HepG2 (cell line): ENCODE results near the gene GNB1. TPM values are rescaled to one million over a fixed set of nuclear protein-coding genes. Genes with fewer than 3 reads are reported as not detected.
A peak's percentile ranks its signal among the peaks of the same experiment; 100 is the strongest.

Experiments
- ATAC-seq: fragments of 200-7000 bp; cut with Tn5 transposase; 3 replicates; pipeline ENCODE4 v1.9.1; 2020; ENCODE audit warnings: mild to moderate bottlenecking, moderate library complexity
- BruUV-seq: library from RNA; stranded (reverse); fragments of 400-500 nt; replicated peaks from 2 replicates; lab custom pipeline; 2021; lab: Mats Ljungman, UMichigan
- CTCF ChIA-PET: fragments of 300-600 bp; formaldehyde crosslinking; extraction: SDS; loops from one replicate; lab custom pipeline; 2021; ENCODE audit warnings: low total read pairs, inconsistent platforms, low intra/inter-chr PET ratio; lab: Yijun Ruan, JAX
- POLR2A ChIA-PET: fragments of 350-600 bp; sonication (Branson Sonifier 250); formaldehyde crosslinking; loops from one replicate; lab custom pipeline; 2020; ENCODE audit warnings: antibody characterized with exemption, inconsistent platforms; lab: Yijun Ruan, JAX
- DNase-seq: peaks from one replicate; pipeline ENCODE4 v3.0.0-alpha.2; 2015; ENCODE audit warnings: low spot score
- FAIRE-seq: peaks from 3 replicates; lab custom pipeline; 2011; peaks lifted over from hg19 to GRCh38; lab: Jason Lieb, UNC
- H2AFZ ChIP-seq: one replicate; pipeline ENCODE4 v1.6.1; 2011; ENCODE audit warnings: low read length, inconsistent platforms
- H3K27ac ChIP-seq: fragments of 300-600 bp; 3 replicates; pipeline ENCODE4 v1.8.0; 2011; ENCODE audit warnings: mixed run types, mild to moderate bottlenecking, mixed read lengths, low read length, inconsistent platforms; ENCODE audit not compliant: insufficient read depth; ENCODE audit errors: extremely low read length
- H3K27me3 ChIP-seq, 2 experiments: fragments of 200-600 bp in 1 of 2; 2 replicates in 1 of 2; 3 replicates in 1 of 2; pipeline versions ENCODE4 v1.6.0 to v1.8.0; 2011; ENCODE audit warnings: low read length in 2 of 2, mild to moderate bottlenecking in 2 of 2, moderate library complexity in 2 of 2, inconsistent platforms in 1 of 2; ENCODE audit not compliant: insufficient read depth in 2 of 2, control insufficient read depth in 1 of 2
- H3K36me3 ChIP-seq, 2 experiments: fragments of 200-600 bp in 1 of 2; replicated peaks in 1 of 2; 2 replicates in 1 of 2; 3 replicates in 1 of 2; pipeline versions ENCODE4 v1.5.1 to v1.8.0; 2011; ENCODE audit warnings: low read length in 2 of 2, inconsistent platforms in 1 of 2; ENCODE audit not compliant: insufficient read depth in 2 of 2, control insufficient read depth in 1 of 2
- H3K4me1 ChIP-seq: 2 replicates; pipeline ENCODE4 v1.5.1; 2012; ENCODE audit warnings: low read length, inconsistent platforms; ENCODE audit not compliant: insufficient read depth
- H3K4me2 ChIP-seq: 2 replicates; pipeline ENCODE4 v1.6.0; 2011; ENCODE audit warnings: low read depth, low read length, inconsistent platforms
- H3K4me3 ChIP-seq, 3 experiments: fragments of 200-600 bp in 1 of 3; sonication (generic), shearing (Covaris generic) in 1 of 3; replicated peaks in 1 of 3; 2 replicates each; pipeline ENCODE4 v1.5.1; 2011 to 2016; ENCODE audit warnings: low read length in 3 of 3, inconsistent platforms in 2 of 3, low read depth in 2 of 3, mild to moderate bottlenecking in 2 of 3, control low read depth in 1 of 3, mixed read lengths in 1 of 3; ENCODE audit not compliant: insufficient read depth in 1 of 3
- H3K79me2 ChIP-seq: one replicate; pipeline ENCODE4 v1.6.1; 2011; ENCODE audit warnings: low read length, inconsistent platforms; ENCODE audit not compliant: insufficient read depth
- H3K9ac ChIP-seq: 2 replicates; pipeline ENCODE4 v1.6.0; 2011; ENCODE audit warnings: mild to moderate bottlenecking, low read depth, low read length, inconsistent platforms; ENCODE audit not compliant: insufficient read depth
- H3K9me3 ChIP-seq: 2 replicates; pipeline ENCODE4 v1.5.1; 2012; ENCODE audit warnings: mild to moderate bottlenecking, low read length
- H4K20me1 ChIP-seq: 2 replicates; pipeline ENCODE4 v1.6.0; 2011; ENCODE audit warnings: inconsistent platforms, mild to moderate bottlenecking, low read length, moderate library complexity; ENCODE audit not compliant: insufficient read depth
- AKNA ChIP-seq: sonication (generic); formaldehyde crosslinking; IDR thresholded peaks from 2 replicates; pipeline ENCODE4 v1.4.0; 2020; ENCODE audit warnings: missing genetic modification reagents, borderline replicate concordance
- CEBPG ChIP-seq: IDR thresholded peaks from 2 replicates; pipeline ENCODE4 v1.6.1; 2016
- HBP1 ChIP-seq: IDR thresholded peaks from 2 replicates; pipeline ENCODE4 v1.6.1; 2016; ENCODE audit warnings: low read depth, control low read depth
- IRF1 ChIP-seq: sonication (generic); formaldehyde crosslinking; IDR thresholded peaks from 2 replicates; pipeline ENCODE4 v1.4.0; 2020; ENCODE audit warnings: low read depth, mild to moderate bottlenecking, missing genetic modification reagents
- JARID2 ChIP-seq: sonication (generic); formaldehyde crosslinking; IDR thresholded peaks from 2 replicates; pipeline ENCODE4 v1.8.1; 2023; ENCODE audit warnings: missing genetic modification reagents, inconsistent platforms; ENCODE audit not compliant: insufficient replicate concordance
- MLX ChIP-seq: IDR thresholded peaks from 2 replicates; pipeline ENCODE4 v1.6.1; 2016
- NONO ChIP-seq, 2 experiments: fragments of 450-650 bp in 1 of 2; sonication (generic) in 1 of 2; formaldehyde crosslinking in 1 of 2; IDR thresholded peaks in 1 of 2; conservative IDR thresholded peaks in 1 of 2; 2 replicates each; pipeline versions ENCODE4 v1.6.1 to v1.8.0; 2017 to 2022; ENCODE audit warnings: mild to moderate bottlenecking in 1 of 2, missing genetic modification reagents in 1 of 2, moderate library complexity in 1 of 2
- NR1H2 ChIP-seq: sonication (generic); formaldehyde crosslinking; IDR thresholded peaks from 2 replicates; pipeline ENCODE4 v1.8.1; 2022; ENCODE audit warnings: low read depth, missing genetic modification reagents, borderline replicate concordance
- SMYD3 ChIP-seq: sonication (generic); formaldehyde crosslinking; IDR thresholded peaks from 2 replicates; pipeline ENCODE4 v1.8.1; 2023; ENCODE audit warnings: mild to moderate bottlenecking, missing genetic modification reagents
- ZHX1 ChIP-seq: sonication (generic); formaldehyde crosslinking; IDR thresholded peaks from 2 replicates; pipeline ENCODE4 v1.8.1; 2022; ENCODE audit warnings: low read depth, mild to moderate bottlenecking, missing genetic modification reagents
- ZNF143 ChIP-seq: sonication (generic); formaldehyde crosslinking; IDR thresholded peaks from 2 replicates; pipeline ENCODE4 v1.4.0; 2020; ENCODE audit warnings: missing genetic modification reagents
- ZNF17 ChIP-seq: sonication (generic); formaldehyde crosslinking; IDR thresholded peaks from 2 replicates; pipeline ENCODE4 v1.5.0; 2020; ENCODE audit warnings: mild to moderate bottlenecking, missing genetic modification reagents
- ZNF530 ChIP-seq: sonication (generic); formaldehyde crosslinking; IDR thresholded peaks from 2 replicates; pipeline ENCODE4 v1.5.0; 2020; ENCODE audit warnings: low read depth, mild to moderate bottlenecking, missing genetic modification reagents
- ZNF570 ChIP-seq: sonication (generic); formaldehyde crosslinking; IDR thresholded peaks from 2 replicates; pipeline ENCODE4 v1.4.0; 2020; ENCODE audit warnings: mild to moderate bottlenecking, missing genetic modification reagents, borderline replicate concordance
- WGBS: methylation state at CpG from one replicate; pipeline ENCODE4 v1.1.6; 2017; ENCODE audit warnings: low lambda C conversion rate; 5-methylcytosine and 5-hydroxymethylcytosine counted together
- in situ Hi-C: cut with HindIII; loops from 2 replicates; pipeline ENCODE4 v1.10.0; 2017; ENCODE audit warnings: low pct_unique_long_range_greater_than_20kb; ENCODE audit not compliant: extremely low pct_ligation_motif_present
- intact Hi-C: fragments of 100-400 bp; cut with micrococcal nuclease; formaldehyde crosslinking; loops from one replicate; pipeline ENCODE4 v1.10.0; 2022; ENCODE audit not compliant: unreplicated experiment
- polyA plus RNA-seq, 8 experiments: library from polyadenylated mRNA; depleted of rRNA in 3 of 8; stranded (reverse) in 7 of 8; unstranded in 1 of 8; fragments of >200 nt; fragmentation: Illumina TruSeq in 4 of 8; extraction: Trizol in 4 of 8; gene quantifications; 2 replicates each; pipeline versions ENCODE4 v1.2.1 to v1.2.3, GENCODE V29; 2011 to 2016; ENCODE audit warnings: low read depth in 4 of 8, missing spikeins in 1 of 8, mixed read lengths in 1 of 8; ENCODE audit not compliant: insufficient read depth in 1 of 8
- total RNA-seq, 5 experiments: library from RNA; depleted of rRNA; stranded (reverse); fragments of >200 nt; fragmentation: Illumina TruSeq; extraction: Trizol; gene quantifications; 2 replicates each; pipeline ENCODE4 v1.2.3, GENCODE V29; 2016; ENCODE audit warnings: low read depth in 1 of 5

GNB1 gene
- total and polyA plus RNA-seq, 2 of the 13 experiments (the other 11 are each of a cell fraction or from before 2014, with no cell fraction given), result 66.2 to 327 TPM

GRCh38 chr1:1832166-1832565, 58.7 kb downstream of the GNB1 start:
- DNase-seq (no peak), ATAC-seq (no peak), FAIRE-seq (no peak)
- Histone ChIP-seq H4K20me1 (peaks cover 35% of the 10 kb centered on the region), H3K27me3 (no peaks in the 10 kb centered on the region), H3K4me3 (no peak overlapping the region), H3K9me3 (no peaks in the 10 kb centered on the region), H3K36me3 (peaks cover 11 to 33% of the 10 kb centered on the region in 2 experiments), H2AFZ (no peak overlapping the region), H3K4me2 (no peak overlapping the region), H3K4me1 (peaks cover 44% of the 10 kb centered on the region), H3K79me2 (peaks cover 55% of the 10 kb centered on the region), H3K27ac (peak overlapping the region; percentile 45), H3K9ac (no peak overlapping the region)
- 97% methylated on average over 8 of the region's 8 CpGs for WGBS
- in situ Hi-C loops (no loop called here), intact Hi-C loops (no loop called here)
- POLR2A ChIA-PET, result no interaction called here
- BruUV-seq, result no TSS peak
- CTCF ChIA-PET, result no interaction called here
- no peak for TF ChIP-seq NR1H2 (CRISPR knock-in tag)
- no peak for TF ChIP-seq ZHX1
- TF ChIP-seq CEBPG (CRISPR knock-in tag), result no peak
- no peak for TF ChIP-seq ZNF143
- TF ChIP-seq NONO (IDR thresholded peaks at IDR 0.05), result no peak
- TF ChIP-seq NONO (CRISPR knock-in tag; conservative IDR thresholded peaks at IDR 0.05), result no peak
- no peak for TF ChIP-seq ZNF17 (CRISPR knock-in tag)
- TF ChIP-seq IRF1, result no peak
- no peak for TF ChIP-seq HBP1 (CRISPR knock-in tag)
- no peak for TF ChIP-seq AKNA (CRISPR knock-in tag)
- no peak for TF ChIP-seq MLX (CRISPR knock-in tag)
- no peak for TF ChIP-seq SMYD3 (CRISPR knock-in tag)
- no peak for TF ChIP-seq JARID2 (CRISPR knock-in tag)
- no peak for TF ChIP-seq ZNF570
- TF ChIP-seq ZNF530 (CRISPR knock-in tag), result no peak
